Activated CD4-positive, alpha-beta T cell treated with anti-CD3 and anti-CD28 coated beads, Interleukin-2, amount 50 U/mL, for 48 hours (primary cell): Measurements from ENCODE around the gene PC.
"Not testable (repeated sequence)": the region's sequence is repeated elsewhere in the genome, so short reads cannot be mapped to it uniquely, and the experiment has no call there.

Source experiments
- DNase-seq, 2 experiments: peaks; one replicate each; pipeline ENCODE4 v3.0.0-alpha.2; 2020

Gene PC

DNA sequence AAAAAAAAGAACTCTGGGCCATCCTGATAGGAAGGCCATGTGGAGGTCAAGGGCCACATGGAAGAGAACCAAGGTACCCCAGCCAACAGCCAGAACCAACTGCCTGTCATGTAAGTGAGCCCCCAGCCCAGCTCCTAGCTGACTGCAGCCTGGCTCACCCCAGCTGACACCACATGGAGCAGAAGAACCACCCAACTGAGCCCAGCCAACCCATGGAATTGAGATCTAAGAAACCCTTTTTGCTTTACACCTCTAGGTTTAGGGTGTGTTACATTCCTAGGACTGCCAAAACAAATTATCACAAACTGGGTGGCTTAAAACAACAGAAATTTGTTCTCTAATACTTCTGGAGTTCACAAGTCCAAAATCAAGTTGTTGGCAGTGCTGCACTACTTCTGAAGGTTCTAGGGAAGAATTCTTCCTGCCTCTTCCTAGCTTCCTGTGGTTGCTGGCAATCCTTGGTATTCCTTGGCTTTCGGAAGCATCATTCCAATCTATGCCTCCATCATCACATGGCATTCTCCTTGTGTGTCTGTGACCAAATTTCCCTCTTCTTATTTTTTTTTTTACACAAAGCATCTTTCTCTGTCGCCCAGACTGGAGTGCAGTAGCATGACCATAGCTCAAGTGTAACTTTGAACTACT, 21.3 kb upstream of the PC start:
- no peak for DNase-seq

DNA sequence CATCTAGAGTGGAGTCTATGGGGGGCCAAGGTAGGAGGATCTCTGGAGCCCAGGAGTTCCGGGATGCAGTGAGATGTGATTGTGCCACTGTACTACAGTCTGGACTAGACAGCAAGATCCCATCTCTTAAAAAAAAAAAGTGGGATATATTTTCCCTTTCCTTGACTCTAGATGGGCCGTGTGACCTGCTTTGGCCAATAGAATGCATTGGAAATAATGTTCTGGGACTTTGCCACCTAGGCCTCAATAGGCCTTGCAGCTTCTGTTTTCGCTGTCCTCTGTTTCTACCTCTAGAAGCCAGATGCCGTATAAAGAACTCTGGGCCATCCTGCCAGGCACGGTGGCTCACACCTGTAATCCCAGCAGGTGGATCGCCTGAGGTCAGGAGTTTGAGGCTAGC, 20.5 kb upstream of the PC start:
- no peak for DNase-seq

DNA sequence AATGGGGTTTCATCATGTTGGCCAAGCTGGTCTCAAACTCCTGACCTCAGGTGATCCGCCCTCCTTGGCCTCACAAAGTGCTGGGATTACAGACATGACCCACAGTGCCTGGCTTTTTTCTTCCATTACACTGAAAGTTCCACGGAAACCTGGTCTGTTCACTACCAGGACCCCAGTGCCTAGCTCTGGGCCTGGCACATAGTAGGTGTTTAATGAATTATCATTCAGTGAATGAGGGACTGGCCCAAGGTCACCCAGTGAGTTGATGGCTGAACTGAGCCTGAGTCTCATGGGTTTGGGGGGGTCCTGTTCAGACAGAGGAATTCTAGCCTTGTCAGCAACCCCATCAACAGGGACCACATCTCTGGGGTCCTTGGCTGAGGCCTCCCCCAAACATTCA, 20.0 kb upstream of the PC start:
- no peak for DNase-seq

DNA sequence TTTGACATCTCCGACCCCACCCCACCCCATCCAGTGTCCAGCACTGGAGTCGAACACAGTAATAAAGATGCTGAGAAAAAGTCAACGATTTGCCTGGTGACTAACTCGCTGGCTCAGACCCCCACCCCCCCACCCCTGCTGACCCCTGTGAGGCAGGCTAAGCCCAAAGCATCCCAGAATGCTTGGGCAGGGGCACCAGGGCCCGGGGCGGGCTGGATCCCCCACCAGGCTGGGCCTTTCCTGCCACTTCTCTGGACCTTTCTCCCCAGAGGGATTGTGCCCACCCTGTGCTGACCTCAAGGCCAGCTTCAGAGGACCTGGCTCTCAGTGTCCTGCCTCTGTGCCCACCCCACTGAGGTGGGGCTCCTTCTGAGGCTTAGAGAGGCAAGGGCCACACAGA, 18.7 kb upstream of the PC start:
- DNase-seq: no peak

DNA sequence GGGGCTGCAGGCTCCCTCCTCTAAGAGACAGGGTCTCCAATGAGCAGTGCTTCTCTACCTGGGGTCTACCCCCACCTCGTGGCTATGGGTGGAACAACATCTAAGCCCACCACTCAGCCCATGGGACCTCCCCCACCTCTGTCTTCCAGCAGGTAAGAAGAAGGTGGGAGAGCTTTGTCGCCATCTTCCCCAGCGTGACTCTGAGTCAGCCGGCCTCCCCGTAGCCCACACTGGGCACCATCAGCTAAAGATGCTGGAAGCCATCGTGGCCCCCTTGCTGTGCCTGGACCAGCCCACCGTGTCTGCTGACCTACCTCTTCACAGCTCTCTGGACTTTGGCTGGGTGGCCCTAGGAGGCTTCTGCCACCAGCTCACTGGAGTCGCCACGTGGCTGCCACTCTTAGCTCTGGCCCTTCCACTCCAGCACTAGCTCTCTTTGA, 17.9 kb upstream of the PC start:
- peak; percentile 33 to 38 for DNase-seq

DNA sequence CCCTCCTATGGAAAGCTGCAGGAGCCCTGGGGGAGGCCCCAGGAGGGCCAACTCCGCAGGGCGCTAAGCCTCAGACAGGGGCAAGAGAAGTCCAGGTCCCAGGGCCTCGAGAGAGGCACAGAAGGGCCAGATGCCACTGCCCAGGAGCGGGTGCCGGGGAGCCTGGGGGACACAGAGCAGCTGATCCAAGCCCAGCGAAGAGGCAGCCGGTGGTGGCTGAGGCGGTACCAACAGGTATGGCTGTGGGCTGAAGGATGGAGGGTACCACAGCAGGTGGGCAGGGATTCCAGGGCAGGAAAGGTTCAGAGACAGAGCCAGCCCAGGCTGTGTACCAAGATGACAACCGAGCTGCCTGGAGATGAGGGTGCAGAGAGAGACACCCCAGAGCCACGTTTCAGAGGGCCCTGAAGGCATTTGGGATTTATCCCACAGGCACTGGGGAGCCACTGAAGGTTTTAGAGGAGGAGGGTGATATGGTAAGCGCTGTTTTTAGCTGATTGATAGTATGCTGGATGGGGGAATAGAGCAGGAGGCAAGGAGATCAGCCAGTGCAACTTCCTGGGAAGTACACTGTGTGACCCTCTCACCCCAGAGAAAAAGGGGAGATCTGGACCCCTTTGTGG, 17.3 kb upstream of the PC start:
- no peak for DNase-seq

DNA sequence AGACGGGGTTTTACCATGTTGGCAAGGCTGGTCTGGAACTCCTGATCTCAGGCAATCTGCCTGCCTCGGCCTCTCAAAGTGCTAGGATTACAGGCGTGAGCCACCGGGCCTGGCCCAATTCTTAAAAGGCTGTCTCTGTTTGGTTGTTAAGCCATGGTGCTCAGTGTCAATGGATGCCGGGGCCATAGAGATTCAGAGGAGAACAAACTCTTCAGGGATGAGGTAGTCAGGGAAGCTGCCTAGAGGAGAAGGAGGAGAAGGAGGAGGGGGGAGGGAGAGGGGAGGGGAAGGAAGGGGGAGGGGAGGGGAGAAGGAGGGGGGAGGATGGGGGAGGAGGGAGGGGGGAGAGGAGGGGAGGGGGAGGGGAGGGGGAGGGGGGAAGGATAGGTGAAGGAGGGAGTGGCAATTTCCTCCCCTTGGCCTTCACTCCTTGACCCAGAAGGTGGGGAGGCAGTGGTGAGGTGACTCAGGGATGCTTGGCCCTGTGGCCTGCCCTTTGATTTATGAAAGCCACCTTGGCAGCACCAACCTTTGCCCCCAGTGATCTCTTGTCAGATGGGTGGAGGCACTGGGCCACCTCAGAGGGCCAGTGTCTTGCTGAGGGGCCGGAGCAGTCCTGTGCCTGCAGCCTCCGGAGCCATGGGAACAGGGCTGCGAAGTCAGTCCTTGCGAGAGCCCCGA, 16.7 kb upstream of the PC start, which contains the start of gene C11orf86:
Gene C11orf86 (plus strand): TSS at position 581 of the 681 bp plus-strand sequence. CDS start 59 bp downstream, at position 640.
- DNase-seq: no peak

DNA sequence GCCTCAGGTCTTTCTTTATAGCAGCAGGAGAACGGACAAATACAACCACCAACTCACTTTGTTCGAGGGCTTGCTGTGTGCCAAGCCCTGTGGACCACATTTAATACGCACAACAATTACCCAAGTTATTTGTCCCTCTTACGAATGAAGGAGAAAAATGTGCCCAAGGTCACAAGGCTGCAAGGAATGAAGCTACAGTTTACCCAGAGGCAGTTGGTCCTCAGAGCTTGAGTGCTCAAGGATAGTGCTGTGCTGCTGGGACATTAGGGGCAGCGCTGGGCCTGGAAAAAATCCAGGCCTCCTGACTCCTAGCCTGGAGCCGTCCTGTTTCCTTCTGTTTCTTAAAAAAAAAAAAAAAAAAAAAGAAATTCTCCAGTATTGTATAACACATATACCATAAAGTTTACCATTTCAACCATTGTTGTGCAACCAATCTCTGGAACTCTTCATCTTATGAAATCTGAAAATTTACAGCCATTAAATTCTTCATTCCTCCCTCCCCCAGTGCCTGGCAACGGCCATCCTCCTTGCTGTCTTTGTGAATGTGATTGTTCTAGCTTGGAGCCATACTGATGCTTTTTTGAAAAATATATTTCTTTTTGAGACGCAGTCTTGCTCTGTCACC, 15.9 kb upstream of the PC start:
- no peak for DNase-seq

DNA sequence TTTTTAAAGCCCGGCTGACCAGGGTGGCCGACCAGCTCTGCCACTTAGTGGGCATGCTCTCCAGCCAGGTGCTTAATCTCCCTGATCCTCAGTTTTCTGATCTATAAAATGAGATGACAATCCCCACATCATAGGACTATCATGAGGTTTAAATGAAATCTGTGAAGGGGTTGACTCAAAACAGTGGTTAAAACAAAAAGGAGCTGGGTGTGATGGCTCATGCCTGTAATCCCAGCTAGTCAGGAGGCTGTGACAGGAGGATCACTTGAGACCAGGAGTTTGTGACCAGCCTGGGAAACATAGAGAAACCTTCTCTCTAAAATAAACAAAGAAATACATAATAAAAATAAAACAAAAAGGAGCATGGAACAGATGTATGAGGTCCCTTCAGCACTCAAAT, 13.3 kb upstream of the PC start:
- DNase-seq: no peak

DNA sequence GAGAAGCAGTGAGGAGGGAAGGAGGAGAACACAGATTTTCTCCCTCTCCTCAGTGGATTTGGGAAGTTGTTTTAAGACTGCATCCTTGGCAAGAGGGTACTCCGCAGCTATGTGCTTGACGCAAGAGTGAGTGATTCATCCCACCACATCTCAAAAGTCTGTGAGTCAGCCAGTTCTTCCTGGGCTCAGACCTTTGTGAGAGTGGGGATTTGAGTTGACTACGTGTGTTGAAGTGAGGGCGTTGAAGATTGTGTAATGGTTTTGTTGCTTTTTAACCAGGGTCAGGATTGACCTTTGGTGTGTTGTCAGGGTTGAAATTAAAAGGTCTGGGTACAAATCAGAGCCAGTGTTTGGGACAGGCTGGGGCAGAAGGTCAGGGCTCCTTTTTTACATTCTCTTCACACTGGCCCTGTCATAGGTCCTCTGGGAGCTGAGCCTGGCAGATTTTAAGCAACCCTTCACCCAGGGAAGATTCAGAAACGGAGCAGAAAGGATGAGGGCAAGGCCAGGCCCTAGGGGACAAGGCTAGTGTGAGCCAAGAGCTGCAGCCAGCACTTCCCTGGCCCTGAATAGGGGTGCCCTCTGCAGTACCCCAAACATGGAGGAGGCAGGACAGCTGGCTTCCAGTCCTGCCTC, 12.7 kb upstream of the PC start:
- DNase-seq: peak; percentile 22 to 42

DNA sequence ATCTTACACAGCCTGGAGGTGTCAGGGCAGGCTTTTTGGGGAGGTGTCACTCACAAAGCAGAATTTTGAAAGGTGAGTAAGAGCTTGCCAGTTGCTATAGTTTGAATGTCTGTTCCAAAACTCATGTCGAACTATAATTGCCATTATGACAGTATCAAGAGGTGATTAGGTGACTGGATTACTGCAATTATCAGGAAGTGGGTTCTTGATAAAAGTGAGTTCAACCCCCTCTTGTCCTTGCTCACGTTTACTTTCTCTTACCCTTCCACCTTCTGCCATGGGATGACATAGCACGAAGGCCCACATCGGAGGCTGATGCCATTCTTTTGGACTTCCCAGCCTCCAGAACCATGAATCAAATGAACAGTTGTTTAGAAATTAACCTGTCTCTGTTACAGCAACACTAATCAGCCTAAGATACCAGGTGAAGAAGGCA, 12.2 kb upstream of the PC start:
- no peak for DNase-seq

DNA sequence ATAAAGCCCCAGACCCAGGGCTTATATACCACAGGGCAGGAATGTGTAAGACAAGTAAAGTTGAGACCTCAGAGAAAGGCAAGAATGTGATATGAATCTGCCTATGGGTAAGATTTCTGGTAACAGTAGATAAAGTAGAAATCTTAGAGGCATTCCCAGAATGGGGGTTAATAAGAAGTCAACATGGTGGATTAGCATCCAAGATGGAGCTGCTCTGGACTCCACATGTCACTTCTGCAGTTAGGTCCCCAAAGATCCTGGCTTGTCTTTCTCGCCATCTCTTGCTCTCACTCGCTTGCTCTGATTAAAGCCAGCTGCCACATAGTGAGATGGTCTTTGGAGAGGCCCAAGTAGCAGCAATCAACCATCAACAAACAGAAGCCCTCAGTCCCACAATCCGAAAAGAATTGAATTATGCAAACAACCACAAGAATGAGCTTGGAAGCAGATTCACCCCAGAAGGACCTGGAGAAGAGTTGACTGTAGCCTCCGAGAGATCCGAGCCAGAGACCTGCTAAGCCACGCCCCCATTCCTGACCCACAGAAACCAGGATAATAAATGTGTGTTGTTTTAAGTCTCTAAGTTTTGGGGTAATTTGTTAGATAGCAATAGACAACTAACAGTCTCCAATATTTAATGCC, 11.5 kb upstream of the PC start:
- no peak for DNase-seq

DNA sequence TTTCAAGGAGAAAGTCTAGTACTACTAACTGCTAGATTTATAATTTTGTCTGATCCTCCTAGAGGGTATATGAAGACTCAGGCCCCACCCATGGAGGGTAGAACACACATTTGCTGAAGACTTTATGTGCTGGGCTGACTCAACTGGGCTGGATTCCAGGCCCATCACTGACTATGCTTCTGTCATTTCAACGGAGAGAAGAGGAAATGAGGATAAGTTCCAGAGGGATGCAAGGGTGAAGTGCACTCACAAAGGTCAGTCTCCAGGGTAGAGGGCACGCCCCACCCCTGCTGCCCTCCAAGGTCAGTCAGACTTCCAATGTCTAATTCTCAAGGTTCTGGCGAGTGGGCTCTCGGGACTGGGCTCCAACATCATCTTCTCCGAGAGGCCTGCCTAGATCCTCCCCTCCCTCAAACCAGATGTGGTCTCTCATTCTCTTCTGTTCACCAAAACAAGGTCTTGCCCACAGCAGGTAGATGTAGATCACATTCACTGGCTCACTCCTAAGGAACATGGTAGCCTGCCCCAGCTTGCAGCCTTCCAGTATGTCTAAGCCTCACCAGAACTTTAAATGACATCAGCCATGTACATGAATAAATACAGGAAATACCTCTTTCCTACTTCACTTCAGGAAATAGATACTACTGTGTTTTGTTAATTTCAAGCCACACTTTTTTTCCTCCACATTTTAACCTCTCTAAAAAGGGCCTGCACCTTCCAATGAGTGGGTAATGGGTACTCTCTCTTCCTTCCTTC, 9.7 kb upstream of the PC start:
- DNase-seq: no peak

DNA sequence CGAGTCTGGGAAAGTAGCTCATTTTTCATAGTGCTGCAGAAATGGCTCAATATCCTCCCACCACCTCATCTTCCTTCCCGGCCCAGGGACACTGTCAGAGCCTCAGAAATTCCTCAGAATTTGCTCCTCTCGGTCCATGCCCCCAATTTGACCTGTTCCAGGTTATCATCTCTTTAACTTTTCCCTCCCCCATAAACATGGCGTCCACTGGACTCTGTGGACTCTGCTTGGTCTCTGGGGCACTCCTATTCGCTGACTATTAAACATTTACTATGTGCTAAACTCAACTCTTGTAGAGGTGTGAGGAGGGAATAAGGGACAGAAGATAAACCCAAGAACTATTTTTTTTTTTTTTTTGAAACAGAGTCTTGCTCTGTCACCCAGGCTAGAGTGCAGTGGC, 8.2 kb upstream of the PC start:
- DNase-seq: no peak

DNA sequence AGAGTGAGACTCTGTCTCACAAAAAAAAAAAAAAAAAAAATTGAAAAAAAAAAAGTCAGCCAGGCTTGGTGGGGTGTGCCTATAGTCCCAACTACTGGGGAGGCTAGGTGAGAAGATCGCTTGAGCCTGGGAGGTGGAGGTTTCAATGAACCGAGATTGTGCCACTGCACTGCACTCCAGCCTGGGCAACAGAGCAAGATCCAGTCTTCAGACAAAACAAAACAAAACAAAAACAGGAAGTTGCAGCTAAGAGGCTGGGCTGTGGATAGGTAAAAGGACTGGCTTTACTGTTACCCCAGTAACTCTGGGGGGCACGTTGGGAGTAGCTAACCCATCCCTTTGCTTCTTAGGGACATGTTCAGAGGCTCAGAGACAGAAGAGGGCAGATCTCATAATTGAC, 6.3 kb upstream of the PC start:
- DNase-seq: no peak

DNA sequence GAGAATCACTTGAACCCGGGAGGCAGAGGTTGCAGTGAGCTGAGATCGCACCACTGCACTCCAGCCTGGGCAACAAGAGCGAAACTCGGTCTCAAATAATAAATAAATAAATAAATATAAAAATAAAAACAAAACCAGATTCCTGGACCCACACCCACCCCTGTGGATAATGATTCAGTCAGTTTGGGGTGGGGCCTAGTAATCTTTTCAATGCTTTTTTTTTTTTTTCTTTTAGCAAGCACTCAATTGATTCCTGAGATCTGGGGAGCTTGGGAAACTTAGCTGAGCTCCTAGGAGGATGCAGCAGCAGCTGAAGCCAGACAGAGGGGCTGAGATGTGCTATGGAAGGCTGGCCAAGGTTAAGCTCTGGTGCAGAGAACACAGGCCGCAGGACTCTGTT, 4.6 kb upstream of the PC start:
- DNase-seq: no peak

DNA sequence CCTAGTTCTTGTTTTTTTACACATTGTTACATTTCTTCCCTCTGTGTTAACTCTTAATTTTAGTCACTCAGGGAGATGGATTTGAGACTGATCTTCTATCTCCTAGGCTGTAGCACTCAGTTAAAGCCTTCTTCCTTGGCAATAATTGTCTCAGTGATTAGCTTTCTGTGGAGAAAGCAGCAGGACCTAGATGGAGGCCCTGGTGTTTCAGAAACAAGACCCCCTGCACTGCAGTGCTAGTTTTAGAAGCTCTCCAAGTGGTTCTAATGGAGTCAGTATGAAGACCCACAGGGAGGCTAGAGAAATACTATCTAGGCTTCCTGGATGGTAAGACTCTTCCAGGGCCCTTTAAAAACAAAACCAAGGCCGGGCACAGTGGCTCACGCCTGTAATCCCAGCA, 4.1 kb upstream of the PC start:
- no peak for DNase-seq

DNA sequence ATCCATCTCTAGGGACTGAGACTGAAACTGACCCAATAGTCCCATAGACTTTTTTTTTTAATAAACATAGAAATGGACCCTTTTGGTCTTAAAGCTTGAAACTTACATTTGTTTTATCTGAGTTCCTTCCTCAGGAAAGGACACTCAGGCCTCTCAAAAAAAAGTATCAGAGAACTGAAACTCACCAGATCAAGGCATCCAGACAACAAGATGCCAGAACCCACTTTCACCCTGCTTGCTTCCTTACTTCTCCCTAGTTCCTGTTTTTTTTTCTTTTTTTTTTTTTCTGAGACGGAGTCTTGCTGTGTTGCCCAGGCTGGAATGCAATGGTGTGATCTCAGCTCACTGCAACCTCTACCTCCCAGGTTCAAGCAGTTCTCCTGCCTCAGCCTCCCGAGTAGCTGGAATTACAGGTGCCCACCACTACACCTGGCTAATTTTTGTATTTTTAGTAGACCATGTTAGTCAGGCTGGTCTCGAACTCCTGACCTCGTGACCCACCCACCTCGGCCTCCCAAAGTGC, 3.6 kb upstream of the PC start:
- not testable (repeated sequence) for DNase-seq

DNA sequence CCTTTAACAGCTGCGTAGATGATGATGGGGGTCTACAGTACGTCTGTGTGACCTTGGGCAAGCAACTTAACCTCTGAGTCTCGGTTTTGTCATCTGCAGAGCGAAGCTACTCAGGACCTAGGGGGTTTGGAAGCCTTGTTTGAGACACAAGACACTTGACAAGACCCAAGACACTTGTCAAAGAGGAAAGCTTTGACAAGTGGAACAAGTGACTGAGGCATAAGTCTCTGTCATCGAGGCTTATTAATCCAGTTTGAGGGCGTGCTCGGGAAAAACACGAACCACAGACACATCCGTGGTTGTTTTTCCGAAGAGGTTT, 732 bp upstream of the PC start:
- no peak for DNase-seq

DNA sequence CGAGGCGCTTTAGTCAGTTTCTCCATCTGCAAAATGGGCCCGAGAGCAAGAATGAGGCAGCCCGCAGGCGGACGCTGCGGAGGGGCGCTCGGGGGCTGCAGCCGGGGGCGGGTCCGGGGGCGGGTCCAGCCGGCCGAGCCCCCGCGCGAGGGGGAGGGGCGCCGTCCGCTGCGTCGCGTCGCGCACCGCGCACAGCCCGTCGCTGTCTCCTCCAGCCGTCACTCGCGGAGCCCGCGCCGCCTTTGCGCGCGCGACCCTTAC, 282 bp downstream of the PC start:
- no peak for DNase-seq

DNA sequence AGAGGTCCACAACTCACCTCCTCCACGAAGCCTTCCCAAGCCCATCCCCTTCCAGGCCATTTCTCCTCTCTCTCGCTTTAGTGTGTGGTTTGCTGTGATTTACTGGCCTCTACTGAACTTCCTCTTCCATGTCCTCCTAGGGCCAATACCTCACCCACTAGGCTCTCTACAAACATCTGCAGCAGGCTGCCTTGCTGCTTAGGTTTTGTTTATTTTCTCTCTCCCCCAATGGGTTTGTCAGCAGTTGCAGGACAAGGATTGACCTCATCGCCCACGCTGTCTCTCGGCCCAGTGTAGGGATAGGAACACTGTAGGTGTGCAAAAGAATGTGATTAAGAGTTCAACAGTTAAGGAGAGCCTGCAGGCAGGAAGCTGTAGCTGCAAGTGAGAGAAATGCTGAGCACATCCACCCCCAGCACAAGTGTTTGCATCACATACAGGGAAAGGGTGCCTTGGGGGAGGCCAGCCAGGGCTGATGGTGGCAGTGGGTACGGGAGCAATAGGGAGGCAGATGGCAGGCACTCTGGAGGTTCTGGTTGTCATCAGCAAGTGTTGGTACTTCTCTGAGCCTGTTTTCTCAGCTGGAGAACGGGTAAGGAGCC, 1.4 kb downstream of the PC start:
- no peak for DNase-seq
